ENCODE data around the gene OCA2. TPM values are rescaled to one million over a fixed set of nuclear protein-coding genes. Genes with fewer than 3 reads are reported as not detected.

OCA2 gene
- total and polyA plus RNA-seq, 7 donors, result 0.36 to 0.41 TPM; not detected in 5

GRCh38 chr15:28115871-28116270 is 16.8 kb upstream of the OCA2 start:
- no peak for DNase-seq
- WGBS, 2 donors, result 87 to 92% methylated on average over 13 of the region's 13 CpGs
- H3K27me3 ChIP-seq, result no peaks in the 10 kb centered on the region
- H3K4me3 ChIP-seq, result no peak overlapping the region
- no peaks in the 10 kb centered on the region for H3K4me1 ChIP-seq
- no peaks in the 10 kb centered on the region for H3K9me3 ChIP-seq
- peaks cover 39 to 98% (median 77%) of the 10 kb centered on the region in 4 donors for H3K36me3 ChIP-seq
- TF ChIP-seq POLR2AphosphoS5 (IDR thresholded peaks at IDR 0.05) (no peak), CTCF (IDR thresholded peaks at IDR 0.05) (no peak), POLR2A (IDR thresholded peaks at IDR 0.05) (no peak), EP300 (IDR thresholded peaks at IDR 0.05) (no peak)
- no peak overlapping the region for H3K27ac ChIP-seq
- intact Hi-C loops (cut with DNase I), result no loop called here

- WGBS, 2 donors, result 96 to 97% methylated on average over 23 of the region's 23 CpGs
- Histone ChIP-seq H3K36me3 (peaks cover 32 to 89% (median 69%) of the 10 kb centered on the region in 4 donors), H3K4me3 (no peak overlapping the region), H3K9me3 (no peaks in the 10 kb centered on the region), H3K27ac (no peak overlapping the region), H3K4me1 (no peaks in the 10 kb centered on the region), H3K27me3 (no peaks in the 10 kb centered on the region)
- intact Hi-C loops (cut with DNase I), result no loop called here
- peak; percentile 61 for DNase-seq
- TF ChIP-seq EP300 (IDR thresholded peaks at IDR 0.05), result no peak
- TF ChIP-seq POLR2A (IDR thresholded peaks at IDR 0.05), result no peak
- TF ChIP-seq CTCF (IDR thresholded peaks at IDR 0.05), result no peak
- TF ChIP-seq POLR2AphosphoS5 (IDR thresholded peaks at IDR 0.05), result no peak
Measured at GRCh38 chr15:28114721-28115622, 15.9 kb upstream of the OCA2 start.

- intact Hi-C loops (cut with DNase I), result no loop called here
- no peak for DNase-seq
- no peak overlapping the region for H3K4me3 ChIP-seq
- TF ChIP-seq EP300 (IDR thresholded peaks at IDR 0.05) (no peak), POLR2A (IDR thresholded peaks at IDR 0.05) (no peak)
- H3K27ac ChIP-seq, result no peak overlapping the region
- H3K4me1 ChIP-seq, result no peaks in the 10 kb centered on the region
- WGBS, 2 donors, result 95 to 96% methylated on average over 4 of the region's 4 CpGs
- H3K9me3 ChIP-seq, result no peaks in the 10 kb centered on the region
- no peaks in the 10 kb centered on the region for H3K27me3 ChIP-seq
- peaks cover 32 to 82% (median 65%) of the 10 kb centered on the region in 4 donors for H3K36me3 ChIP-seq
Measured at GRCh38 chr15:28114114-28114455, 15.0 kb upstream of the OCA2 start.

- Histone ChIP-seq H3K4me3 (no peak overlapping the region), H3K27me3 (no peaks in the 10 kb centered on the region), H3K9me3 (no peaks in the 10 kb centered on the region), H3K4me1 (no peaks in the 10 kb centered on the region), H3K36me3 (peaks cover 28 to 77% (median 63%) of the 10 kb centered on the region in 4 donors), H3K27ac (no peak overlapping the region)
- peak; percentile 59 for DNase-seq
- no peak for TF ChIP-seq EP300 (IDR thresholded peaks at IDR 0.05)
- WGBS, 2 donors, result 96 to 98% methylated on average over 23 of the region's 23 CpGs
- intact Hi-C loops (cut with DNase I), result no loop called here
Measured at GRCh38 chr15:28113394-28114113, 14.4 kb upstream of the OCA2 start.

GRCh38 chr15:28112962-28113361 is 13.8 kb upstream of the OCA2 start:
- intact Hi-C loops (cut with DNase I), result no loop called here
- WGBS, 2 donors, result 97% methylated on average over 26 of the region's 26 CpGs

More at GRCh38 chr15:28112962-28113361, 13.8 kb upstream of the OCA2 start:
- peak; percentile 49 for DNase-seq
- no peaks in the 10 kb centered on the region for H3K9me3 ChIP-seq
- TF ChIP-seq POLR2A (IDR thresholded peaks at IDR 0.05), result no peak
- TF ChIP-seq EP300 (IDR thresholded peaks at IDR 0.05), result no peak
- TF ChIP-seq POLR2AphosphoS5 (IDR thresholded peaks at IDR 0.05), result no peak
- TF ChIP-seq CTCF (IDR thresholded peaks at IDR 0.05), result no peak
- H3K36me3 ChIP-seq, result peaks cover 28 to 71% (median 59%) of the 10 kb centered on the region in 4 donors
- H3K4me1 ChIP-seq, result peaks cover 0 to under 1% (median under 1%) of the 10 kb centered on the region in 4 donors
- H3K27ac ChIP-seq, result no peak overlapping the region
- H3K27me3 ChIP-seq, result no peaks in the 10 kb centered on the region
- no peak overlapping the region for H3K4me3 ChIP-seq
